DOHH2 (cell line): ENCODE measurements around the gene PHLPP1.

ENCODE experiments used
- H3F3A ChIP-seq: fragments of 200-600 bp; sonication (generic), shearing (Covaris generic); 2 replicates; pipeline ENCODE4 v1.6.0; 2016; ENCODE audit warnings: antibody characterized with exemption, mild to moderate bottlenecking; ENCODE audit not compliant: control insufficient read depth, insufficient read depth
- H3K27ac ChIP-seq: fragments of 200-600 bp; sonication (generic); 2 replicates; pipeline ENCODE4 v1.5.1; 2014; ENCODE audit warnings: low read depth, mild to moderate bottlenecking, low read length, moderate library complexity
- H3K27me3 ChIP-seq: fragments of 200-600 bp; sonication (generic); 2 replicates; pipeline ENCODE4 v1.6.1; 2014; ENCODE audit warnings: mild to moderate bottlenecking, low read length, mixed read lengths; ENCODE audit not compliant: control insufficient read depth
- H3K36me3 ChIP-seq: fragments of 200-600 bp; sonication (generic); 2 replicates; pipeline ENCODE4 v1.6.1; 2014; ENCODE audit warnings: mild to moderate bottlenecking, low read length, moderate library complexity, mixed read lengths; ENCODE audit not compliant: control insufficient read depth
- H3K4me1 ChIP-seq: fragments of 200-600 bp; sonication (generic); 2 replicates; pipeline ENCODE4 v1.6.1; 2014; ENCODE audit warnings: mild to moderate bottlenecking, low read length, mixed read lengths; ENCODE audit not compliant: control insufficient read depth
- H3K4me2 ChIP-seq: fragments of 200-600 bp; sonication (generic); 2 replicates; pipeline ENCODE4 v1.6.0; 2014; ENCODE audit warnings: mild to moderate bottlenecking, low read length, moderate library complexity
- H3K4me3 ChIP-seq: fragments of 200-600 bp; sonication (generic); 2 replicates; pipeline ENCODE4 v1.5.1; 2014; ENCODE audit warnings: mild to moderate bottlenecking, low read length, mixed read lengths
- H3K79me2 ChIP-seq: fragments of 200-600 bp; sonication (generic); 2 replicates; pipeline ENCODE4 v1.6.1; 2014; ENCODE audit warnings: mild to moderate bottlenecking, low read length, mixed read lengths; ENCODE audit not compliant: control insufficient read depth
- H3K9me2 ChIP-seq: fragments of 200-600 bp; sonication (generic); replicated peaks from 2 replicates; pipeline ENCODE4 v1.6.1; 2014; ENCODE audit warnings: mild to moderate bottlenecking, low read length, mixed read lengths; ENCODE audit not compliant: control insufficient read depth
- H3K9me3 ChIP-seq: fragments of 200-600 bp; sonication (generic); 2 replicates; pipeline ENCODE4 v1.6.1; 2014; ENCODE audit warnings: antibody characterized with exemption, low read length, mixed read lengths; ENCODE audit not compliant: control insufficient read depth, insufficient read depth
- H4K20me1 ChIP-seq: fragments of 200-600 bp; sonication (generic); 2 replicates; pipeline ENCODE4 v1.6.0; 2014; ENCODE audit warnings: low read depth, mild to moderate bottlenecking, antibody characterized with exemption, low read length, moderate library complexity; ENCODE audit not compliant: control insufficient read depth, insufficient read depth
- EZH2phosphoT487 ChIP-seq: fragments of 200-600 bp; sonication (generic); IDR thresholded peaks from 2 replicates; pipeline ENCODE4 v1.6.1; 2017; ENCODE audit warnings: borderline replicate concordance, mild to moderate bottlenecking, antibody characterized with exemption, low read length, moderate library complexity, mixed read lengths
- TF ChIP-seq, protein P1 (sequence below): fragments of 200-600 bp; sonication (generic); IDR thresholded peaks from one replicate; pipeline ENCODE4 v1.5.1; 2014; ENCODE audit warnings: antibody characterized with exemption, mild to moderate bottlenecking, low read depth, low read length; ENCODE audit not compliant: poor library complexity, severe bottlenecking

Gene PHLPP1

DNA sequence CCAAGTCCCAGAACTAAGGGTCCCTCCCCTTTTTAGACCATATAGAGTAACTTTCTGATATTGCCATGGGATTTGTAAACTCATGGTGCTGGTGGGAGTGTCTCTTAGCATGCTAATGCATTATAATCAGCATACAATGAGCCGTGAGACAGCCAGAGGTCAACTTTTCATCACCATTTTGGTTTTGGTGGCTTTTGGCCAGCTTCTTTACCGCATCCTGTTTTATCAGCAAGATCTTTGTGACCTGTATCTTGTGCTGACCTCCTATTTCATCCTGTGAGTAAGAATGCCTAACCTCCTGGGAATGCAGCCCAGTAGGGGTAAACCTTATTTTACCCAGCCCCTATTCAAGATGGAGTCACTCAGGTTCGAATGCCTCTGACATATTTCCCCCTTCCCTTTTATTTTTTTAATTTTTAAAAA, 148.2 kb downstream of the PHLPP1 start:
- no peak overlapping the region for H3K4me3 ChIP-seq

DNA sequence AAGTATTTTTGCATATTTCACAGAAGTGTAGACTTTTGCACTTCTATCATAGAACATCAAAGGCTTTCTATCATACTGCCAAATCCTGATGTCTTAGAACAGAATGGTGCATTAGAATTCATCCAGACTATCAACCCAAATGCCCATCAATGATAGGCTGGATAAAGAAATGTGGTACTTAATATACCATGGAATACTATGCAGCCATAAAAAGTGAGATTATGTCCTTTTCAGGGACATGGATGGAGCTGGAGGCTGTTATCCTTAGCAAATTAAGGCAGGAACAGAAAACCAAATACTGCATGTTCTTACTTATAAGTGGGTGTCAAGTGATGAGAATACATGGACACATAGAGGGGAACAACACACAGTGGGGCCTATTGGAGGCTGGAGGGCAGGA, 150.2 kb downstream of the PHLPP1 start:
- TF ChIP-seq, protein P1, sequence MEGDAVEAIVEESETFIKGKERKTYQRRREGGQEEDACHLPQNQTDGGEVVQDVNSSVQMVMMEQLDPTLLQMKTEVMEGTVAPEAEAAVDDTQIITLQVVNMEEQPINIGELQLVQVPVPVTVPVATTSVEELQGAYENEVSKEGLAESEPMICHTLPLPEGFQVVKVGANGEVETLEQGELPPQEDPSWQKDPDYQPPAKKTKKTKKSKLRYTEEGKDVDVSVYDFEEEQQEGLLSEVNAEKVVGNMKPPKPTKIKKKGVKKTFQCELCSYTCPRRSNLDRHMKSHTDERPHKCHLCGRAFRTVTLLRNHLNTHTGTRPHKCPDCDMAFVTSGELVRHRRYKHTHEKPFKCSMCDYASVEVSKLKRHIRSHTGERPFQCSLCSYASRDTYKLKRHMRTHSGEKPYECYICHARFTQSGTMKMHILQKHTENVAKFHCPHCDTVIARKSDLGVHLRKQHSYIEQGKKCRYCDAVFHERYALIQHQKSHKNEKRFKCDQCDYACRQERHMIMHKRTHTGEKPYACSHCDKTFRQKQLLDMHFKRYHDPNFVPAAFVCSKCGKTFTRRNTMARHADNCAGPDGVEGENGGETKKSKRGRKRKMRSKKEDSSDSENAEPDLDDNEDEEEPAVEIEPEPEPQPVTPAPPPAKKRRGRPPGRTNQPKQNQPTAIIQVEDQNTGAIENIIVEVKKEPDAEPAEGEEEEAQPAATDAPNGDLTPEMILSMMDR = no peak
- TF ChIP-seq EZH2phosphoT487 = no peak

More for the DNA sequence above, 148.2 kb downstream of the PHLPP1 start:
- Histone ChIP-seq H3K79me2 (no peaks in the 10 kb centered on the region), H3K4me2 (no peak overlapping the region), H3K27ac (no peak overlapping the region), H4K20me1 (no peaks in the 10 kb centered on the region), H3F3A (no peaks in the 10 kb centered on the region), H3K4me1 (no peaks in the 10 kb centered on the region), H3K9me2 (no peaks in the 10 kb centered on the region), H3K27me3 (no peaks in the 10 kb centered on the region), H3K9me3 (no peaks in the 10 kb centered on the region), H3K36me3 (no peaks in the 10 kb centered on the region; the same call in 1 of the 2 replicates)
- TF ChIP-seq EZH2phosphoT487 = no peak
- TF ChIP-seq, protein P1 = no peak

DNA sequence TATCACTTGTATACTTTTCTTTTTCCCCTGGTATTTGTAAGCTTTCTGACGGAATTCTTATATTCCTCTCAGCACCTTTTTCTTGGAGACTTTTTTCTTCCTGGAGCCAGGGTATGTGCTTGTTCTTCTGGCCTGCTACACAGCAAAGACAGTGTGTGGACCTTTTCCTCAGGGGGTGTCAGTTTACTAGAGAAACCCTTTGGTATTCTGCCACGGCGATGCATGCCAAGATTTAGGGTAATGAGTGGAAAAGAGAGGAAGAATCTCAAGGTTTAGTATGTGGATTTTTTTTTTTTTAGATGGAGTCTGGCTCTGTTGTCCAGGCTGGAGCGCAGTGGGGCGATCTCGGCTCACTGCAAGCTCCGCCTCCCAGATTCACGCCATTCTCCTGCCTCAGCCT, 152.2 kb downstream of the PHLPP1 start:
- Histone ChIP-seq H3K4me1 (no peaks in the 10 kb centered on the region), H3K36me3 (no peaks in the 10 kb centered on the region), H3K9me2 (no peaks in the 10 kb centered on the region), H3K9me3 (no peaks in the 10 kb centered on the region), H3K4me3 (no peak overlapping the region), H3F3A (no peaks in the 10 kb centered on the region), H3K27ac (no peak overlapping the region), H3K27me3 (no peaks in the 10 kb centered on the region), H3K4me2 (no peak overlapping the region), H4K20me1 (no peaks in the 10 kb centered on the region), H3K79me2 (no peaks in the 10 kb centered on the region)
- TF ChIP-seq, protein P1 = no peak
- no peak for TF ChIP-seq EZH2phosphoT487

More for the DNA sequence above, 150.2 kb downstream of the PHLPP1 start:
- Histone ChIP-seq H3K9me3 (no peaks in the 10 kb centered on the region), H3K27ac (no peak overlapping the region), H3F3A (no peaks in the 10 kb centered on the region), H4K20me1 (no peaks in the 10 kb centered on the region), H3K4me2 (no peak overlapping the region), H3K4me1 (no peaks in the 10 kb centered on the region), H3K27me3 (no peaks in the 10 kb centered on the region), H3K9me2 (no peaks in the 10 kb centered on the region), H3K36me3 (no peaks in the 10 kb centered on the region), H3K4me3 (no peak overlapping the region), H3K79me2 (no peaks in the 10 kb centered on the region)

DNA sequence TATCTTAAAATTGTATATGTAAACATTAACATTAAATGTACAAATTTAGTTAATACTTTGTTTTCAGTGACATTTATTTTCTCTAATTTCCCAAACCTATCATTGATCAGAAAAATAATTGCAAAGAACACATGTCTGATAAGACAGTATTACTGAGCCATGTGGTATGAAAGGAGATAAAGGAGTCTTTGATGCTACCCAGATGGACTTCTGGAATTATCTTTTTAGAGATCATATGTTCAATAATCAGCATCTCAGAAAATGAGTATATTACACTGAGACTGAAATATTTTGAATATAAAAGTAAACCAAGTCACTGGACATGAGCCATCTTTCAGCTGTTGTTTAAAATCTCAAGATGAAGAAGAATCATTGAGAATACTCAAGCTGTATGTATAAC, 153.3 kb downstream of the PHLPP1 start:
- Histone ChIP-seq H3K27me3 (no peaks in the 10 kb centered on the region), H3K9me3 (no peaks in the 10 kb centered on the region), H4K20me1 (no peaks in the 10 kb centered on the region), H3K9me2 (no peaks in the 10 kb centered on the region), H3F3A (no peaks in the 10 kb centered on the region), H3K36me3 (no peaks in the 10 kb centered on the region), H3K79me2 (no peaks in the 10 kb centered on the region), H3K27ac (no peak overlapping the region), H3K4me1 (no peaks in the 10 kb centered on the region), H3K4me2 (no peak overlapping the region), H3K4me3 (no peak overlapping the region)
- no peak for TF ChIP-seq EZH2phosphoT487
- TF ChIP-seq, protein P1 = no peak
